Hypothalamus (tissue), 51 donors: Measurements from ENCODE around the gene SH3RF2.
"Not testable (repeated sequence)": the region's sequence is repeated elsewhere in the genome, so short reads cannot be mapped to it uniquely, and the experiment has no call there.

Source experiments
- DNase-seq, 51 donors: peaks; one replicate each; lab custom pipeline; 2025; lab: John Stamatoyannopoulos, UW

Gene SH3RF2

DNA sequence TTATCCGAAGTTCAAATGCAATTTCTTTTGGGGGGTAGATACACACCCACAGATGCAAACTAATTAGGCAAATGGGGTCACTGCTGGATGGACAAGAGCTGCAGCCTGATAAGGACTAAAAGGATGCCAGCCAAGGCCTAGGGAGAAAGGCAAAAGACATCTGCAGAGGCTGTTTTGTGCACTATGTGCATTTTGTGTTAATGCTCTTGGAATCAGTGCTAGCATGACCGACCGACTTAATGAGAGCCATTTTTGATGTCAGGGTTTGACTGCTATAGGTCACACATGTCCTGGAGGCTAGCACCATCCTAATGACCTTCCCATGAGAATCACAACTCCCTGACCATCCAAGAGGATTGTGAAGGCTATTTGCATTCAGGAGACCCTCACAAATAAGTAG, 134.4 kb downstream of the SH3RF2 start:
- no peak for DNase-seq

DNA sequence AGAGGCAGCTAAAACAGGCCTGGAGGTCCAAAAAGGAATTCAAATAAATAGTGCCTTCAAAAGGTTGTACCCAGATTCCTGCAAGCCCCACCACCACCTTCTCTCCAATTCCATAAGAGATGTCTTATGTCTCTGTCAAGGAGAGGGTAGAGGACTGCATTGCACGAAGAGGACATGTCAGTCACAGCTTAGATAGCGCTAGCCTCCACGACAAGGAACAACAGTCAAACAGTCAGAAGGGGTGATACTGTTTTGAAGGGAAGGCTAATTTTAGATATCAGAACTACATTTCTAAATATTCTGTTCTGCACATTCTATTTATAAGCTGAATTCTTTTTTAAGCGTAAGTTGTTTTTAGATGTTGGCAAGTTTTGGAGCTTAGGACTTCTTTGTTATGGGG, 134.8 kb downstream of the SH3RF2 start:
- DNase-seq: no peak

DNA sequence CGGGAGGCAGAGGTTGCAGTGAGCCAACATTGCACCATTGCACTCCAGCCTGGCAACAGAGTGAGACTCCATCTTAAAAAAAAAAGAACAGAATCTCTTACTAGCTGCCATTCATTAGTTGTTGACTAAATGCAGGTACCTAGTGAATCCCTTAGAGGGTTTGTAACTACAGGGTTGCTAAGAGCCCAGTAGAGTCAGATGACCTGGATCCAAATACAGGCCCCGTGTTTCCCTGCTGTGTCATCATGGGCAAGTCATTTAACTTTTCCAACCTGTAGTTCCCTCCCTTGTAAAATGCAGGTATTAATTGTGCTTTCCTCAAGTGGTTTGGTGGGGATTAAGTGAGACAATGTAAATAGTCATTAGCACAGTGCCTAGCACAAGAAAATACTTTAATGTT, 136.2 kb downstream of the SH3RF2 start:
- DNase-seq: no peak

DNA sequence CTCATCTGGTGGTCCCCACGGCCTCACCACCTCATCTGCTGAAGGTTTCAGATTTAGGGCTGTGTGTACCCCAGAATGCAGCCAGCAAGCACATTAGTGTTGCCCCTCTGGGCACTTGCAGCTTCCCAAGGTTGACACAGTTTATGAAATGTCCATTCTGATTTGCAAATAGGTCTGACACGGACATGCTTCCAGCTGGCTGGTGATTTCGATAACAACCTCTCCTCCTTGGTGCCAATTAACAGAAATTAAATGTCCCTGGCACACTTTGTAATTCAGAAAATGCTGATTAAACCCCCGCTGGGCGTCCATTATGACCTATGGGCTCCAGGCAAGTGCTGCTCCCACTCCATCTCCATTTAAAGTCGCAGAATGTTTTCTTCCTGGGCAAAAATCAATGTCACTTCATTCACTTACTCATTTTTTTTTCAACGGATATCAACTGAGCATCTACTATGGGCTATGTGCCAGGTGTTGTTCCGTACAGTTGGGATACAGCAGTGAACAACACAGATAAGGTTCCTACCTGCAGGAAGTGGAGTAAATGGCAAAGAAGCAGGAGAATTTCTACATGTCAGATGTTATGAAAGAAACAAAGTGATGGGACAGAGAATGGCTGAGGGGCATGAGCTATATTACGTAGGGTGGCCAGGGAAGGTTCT, 137.0 kb downstream of the SH3RF2 start:
- DNase-seq: no peak

DNA sequence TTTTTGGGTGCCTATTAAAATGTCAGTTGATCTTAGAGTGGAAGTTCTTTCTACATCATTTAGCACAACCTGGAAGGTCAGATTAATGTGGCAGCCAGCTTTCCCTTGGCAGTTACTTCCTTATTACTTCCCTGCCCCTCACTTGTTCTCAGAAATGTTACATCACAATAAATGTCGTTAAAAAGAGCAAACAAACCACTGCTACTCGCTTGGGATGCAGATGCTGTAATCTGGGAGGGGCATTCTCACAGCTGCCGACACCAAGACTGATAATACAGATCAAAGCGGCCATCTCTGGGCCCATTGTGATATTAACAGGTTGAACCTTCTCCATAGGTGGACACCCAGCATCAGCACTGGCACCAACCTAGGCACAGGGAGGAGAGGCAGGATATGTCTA, 139.7 kb downstream of the SH3RF2 start:
- no peak for DNase-seq

DNA sequence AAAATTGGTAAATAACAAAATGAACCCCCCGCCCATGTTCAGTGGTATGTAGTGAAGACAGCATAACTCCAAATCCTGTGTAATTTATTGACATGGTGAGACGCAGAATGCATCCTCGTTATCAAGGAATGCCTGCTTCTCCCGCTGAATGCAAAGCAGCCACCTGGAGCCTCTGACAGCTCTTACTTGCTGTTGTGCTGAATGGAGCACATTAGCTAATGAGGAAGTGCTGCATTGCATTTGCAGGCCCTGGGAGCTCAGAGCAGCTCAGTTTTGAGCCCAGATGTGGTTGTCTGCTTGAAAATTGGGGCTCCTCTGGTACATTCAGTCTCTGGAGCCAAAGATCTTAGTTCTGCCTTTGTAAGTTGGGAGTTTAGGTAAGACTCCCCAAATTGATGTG, 140.1 kb downstream of the SH3RF2 start:
- peak in 1 of 51 donors; percentile 18 for DNase-seq

DNA sequence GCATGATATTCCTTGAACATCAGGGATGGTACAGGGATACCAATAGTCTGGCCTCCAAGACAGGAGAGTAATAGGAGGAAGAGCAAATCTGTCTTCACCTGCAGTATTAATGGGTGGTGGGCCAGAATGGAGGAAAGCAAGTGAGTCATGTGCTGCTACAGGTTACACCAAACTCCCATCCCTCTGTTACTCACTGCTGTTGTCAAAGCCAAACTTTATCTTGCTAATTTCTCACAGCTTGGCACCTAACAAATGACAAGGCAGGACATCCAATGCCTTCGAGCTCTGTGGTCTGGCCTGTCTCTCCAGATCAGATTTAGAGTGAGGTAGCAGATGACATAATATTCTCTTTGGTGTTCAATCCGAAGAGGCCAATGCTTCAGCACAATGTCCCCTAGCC, 142.2 kb downstream of the SH3RF2 start:
- DNase-seq: no peak

DNA sequence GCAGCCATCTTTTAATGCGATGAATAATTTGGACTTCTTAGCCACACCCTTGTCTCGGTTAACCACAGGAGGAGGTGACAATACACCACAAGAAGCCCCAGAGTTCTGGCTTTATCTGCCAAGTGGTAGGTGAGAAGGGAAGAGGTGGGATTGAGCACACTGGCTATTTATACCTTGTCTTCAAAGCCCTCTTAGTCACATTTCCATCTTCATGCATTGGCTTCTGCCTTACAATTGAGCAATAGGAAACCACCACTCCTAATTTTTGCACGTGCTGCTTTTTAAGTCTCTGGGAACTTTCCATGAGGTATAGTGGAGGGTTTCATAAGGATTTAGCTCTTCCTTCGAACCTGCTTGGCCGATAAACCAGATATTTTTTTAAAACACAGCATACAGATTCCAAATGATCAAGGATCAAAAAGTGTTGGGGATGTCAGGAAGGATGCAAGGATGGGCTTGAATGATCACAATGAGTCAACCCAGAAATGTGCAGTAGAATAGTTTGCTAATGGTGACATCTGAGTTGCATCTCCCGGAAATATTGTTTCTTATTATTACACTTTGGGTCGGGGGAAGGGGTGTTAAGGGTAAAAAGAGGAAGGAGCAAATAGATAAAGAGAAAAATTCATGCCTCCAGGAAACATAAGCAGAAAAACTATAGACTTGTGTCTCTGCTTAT, 143.5 kb downstream of the SH3RF2 start:
- no peak for DNase-seq

DNA sequence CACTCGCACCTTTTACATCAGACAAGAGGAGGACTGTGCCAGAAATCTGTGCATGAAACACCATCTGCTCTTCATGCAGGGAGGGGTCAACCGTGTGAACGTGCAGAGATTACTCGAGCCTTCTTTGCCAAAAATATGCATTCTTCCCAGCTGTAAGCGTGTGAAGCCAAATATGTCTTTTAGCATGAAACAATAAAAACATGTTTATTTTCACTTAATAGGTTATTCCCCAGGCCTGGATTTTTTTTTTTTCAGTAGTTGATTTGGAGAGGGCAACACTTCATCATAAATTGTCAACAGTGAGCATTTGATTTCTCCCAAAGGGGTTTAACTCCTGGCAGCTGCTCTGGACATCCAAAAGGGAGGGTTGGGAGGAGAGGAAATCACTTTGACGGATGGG, 145.2 kb downstream of the SH3RF2 start:
- no peak for DNase-seq

DNA sequence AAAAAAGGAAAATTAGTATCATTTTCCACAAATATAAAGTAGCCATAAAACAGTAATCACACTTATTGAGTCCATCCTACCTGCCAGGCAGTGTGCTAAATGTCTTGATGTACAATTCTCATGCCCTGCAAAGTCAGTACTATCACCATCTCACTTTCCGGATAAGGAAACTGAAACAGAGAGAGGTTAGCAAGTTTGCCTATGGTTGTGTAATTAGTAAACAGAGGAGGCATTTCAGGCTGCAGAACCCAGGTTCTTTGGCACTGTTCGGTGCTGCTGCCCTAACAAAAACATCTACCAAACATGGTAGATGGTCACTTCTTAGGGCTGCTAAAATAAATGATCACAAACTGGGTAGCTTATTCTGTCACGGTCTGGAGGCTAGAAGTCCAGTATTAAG, 146.4 kb downstream of the SH3RF2 start:
- DNase-seq: no peak

DNA sequence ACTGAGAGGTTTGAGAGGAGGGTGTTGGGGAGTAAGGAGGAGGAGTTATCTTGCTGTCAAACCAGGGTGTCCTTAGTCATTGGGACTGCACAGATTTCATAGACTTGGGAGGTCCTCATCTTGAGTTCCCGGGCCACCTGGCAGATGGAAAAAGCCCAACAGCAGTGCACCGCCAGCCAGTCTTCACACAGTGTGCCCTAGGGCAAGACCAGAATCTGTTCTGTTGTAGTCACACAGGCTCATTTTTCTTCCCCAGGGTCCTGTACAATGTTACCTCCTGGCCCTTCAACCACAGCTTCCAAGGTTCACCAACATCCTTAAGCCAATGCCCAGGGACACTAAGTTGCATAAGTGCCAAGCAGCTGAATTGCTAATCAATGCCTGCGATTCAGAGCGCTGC, 148.0 kb downstream of the SH3RF2 start:
- DNase-seq: no peak

DNA sequence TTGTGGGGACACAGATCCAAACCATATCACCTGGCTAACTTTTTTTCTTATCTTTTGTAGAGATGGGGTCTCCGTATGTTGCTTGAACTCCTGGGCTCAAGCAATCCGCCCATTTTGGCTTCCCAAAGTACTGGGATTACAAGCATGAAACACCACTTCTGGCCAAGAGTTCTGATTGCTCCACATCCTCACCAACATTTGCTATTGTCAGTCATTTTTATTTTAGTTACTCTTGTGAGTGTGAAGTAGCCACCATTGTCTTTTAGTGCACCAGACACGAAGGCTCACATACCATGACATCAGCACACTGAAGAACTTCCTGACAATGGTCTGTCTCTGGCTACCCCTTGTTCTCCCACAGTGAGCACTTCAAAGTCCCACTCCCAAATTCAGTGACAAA, 151.7 kb downstream of the SH3RF2 start:
- DNase-seq: no peak

DNA sequence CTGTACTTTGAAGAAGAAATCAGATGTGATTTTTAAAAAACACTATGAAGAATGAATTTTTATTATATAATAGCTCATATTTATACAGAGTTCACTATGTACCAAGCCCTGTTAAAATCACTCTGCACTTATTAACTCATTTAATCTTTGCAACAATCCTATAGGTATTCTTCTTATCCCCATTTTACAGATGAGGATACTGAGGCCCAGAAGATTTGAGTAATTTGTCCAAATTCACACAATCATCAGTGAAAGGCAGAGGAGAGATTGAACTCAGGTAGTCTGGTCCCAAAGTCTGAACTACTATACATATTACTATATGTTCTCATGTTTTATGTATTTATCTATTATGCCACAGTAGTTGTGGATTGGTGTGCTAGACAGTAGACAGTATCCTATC, 152.9 kb downstream of the SH3RF2 start:
- DNase-seq: no peak

DNA sequence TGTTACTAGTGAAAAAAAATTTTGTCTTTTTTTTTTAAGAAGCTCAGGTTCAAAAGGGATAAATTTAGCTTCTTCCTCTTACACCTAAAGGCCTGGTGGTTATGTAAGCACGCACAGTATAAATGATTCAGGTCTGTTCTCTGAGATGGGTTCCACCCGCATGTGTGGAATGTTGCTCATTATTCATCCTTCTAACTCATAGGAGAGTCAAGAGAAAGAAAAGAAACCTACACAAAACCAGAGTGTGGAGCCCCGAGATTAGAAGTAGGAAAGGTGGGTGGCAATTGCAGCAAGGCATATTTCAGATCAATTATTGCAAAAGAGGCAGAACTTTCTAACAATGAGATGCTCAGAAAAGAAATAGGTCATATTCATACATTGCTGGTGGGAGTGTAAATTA, 155.5 kb downstream of the SH3RF2 start:
- peak in 1 of 51 donors; percentile 68 for DNase-seq

DNA sequence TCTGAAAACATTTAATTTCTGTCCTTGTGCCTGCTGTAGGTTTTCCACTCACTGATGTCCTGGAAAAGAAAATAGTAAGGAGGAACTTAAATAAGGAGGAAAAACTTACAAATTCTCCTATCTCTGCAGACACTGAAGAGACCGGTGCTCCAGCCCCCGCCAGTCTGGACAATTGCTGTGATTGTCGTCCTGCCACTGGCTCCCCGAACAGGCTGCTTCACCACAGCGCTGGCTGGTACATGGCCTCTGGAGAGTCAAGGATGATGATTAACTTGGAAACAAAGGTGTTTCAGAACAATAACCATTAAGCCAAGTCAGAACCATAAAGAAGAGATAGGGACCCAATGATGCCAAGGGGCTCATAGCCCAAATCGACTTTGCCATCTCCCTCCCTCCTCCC, 161.7 kb downstream of the SH3RF2 start:
- DNase-seq: peak in 24 of 51 donors; percentile 0 to 52 (median 10)

DNA sequence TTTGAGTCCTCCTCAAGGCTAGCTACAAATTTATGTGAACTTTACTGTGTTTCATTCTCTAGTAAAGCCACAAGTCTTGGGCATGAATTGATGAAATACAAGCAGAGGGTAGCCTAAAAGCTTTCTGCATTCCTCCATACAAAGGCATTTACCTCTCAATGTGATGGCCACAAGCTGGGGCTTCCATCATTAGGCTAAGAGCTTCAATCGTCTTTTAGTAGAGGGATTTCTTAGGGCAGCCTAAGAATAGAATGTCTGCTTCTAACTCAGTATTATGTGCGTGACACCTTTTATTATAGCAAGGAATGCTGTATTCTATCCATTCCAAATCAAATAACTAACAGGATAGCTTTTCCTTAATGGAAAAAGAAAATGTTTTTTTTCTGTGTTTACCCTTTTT, 165.3 kb downstream of the SH3RF2 start:
- DNase-seq: no peak

DNA sequence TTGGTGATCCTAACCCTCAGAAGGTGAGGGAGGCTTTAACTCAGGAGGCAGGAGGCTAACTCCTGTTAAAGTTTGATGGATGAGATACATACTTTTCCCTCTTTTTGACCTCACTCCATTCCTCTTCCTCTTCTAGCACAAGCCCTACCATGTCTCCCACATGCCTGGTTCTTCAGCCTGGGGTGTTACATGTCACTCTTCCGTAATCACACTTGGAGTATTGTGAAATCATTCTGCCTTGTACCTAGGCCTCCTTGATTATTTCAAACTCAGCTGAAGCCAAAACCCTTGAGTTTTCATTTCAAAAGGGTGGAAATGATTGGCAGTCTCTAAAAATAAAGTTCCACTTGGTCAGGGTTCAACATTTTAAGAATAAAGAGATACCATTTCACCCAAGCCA, 167.2 kb downstream of the SH3RF2 start:
- DNase-seq: no peak

DNA sequence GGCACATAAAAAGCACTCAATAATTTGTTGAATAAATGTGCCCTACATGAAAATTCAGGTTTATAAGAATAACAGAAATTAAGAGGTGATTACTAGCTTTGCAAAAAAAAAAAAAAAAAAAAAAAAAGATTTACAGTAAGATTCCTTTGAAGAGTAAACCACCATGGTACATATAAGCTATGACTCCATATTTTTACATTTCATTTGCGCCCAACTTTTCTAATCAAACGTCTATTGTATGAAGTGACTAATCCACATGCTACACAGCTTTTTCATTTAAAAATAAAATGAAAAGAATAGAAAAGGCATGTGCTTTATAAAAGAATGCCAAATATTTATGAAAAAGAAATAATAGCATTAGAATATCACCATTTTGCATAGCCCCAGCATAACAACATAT, 169.1 kb downstream of the SH3RF2 start, which contains the start of gene PLAC8L1:
Gene PLAC8L1, minus strand, starts transcription at position 101 of the 400 bp plus-strand sequence. CDS start 1,266 bp downstream, outside the sequence.
- no peak for DNase-seq

DNA sequence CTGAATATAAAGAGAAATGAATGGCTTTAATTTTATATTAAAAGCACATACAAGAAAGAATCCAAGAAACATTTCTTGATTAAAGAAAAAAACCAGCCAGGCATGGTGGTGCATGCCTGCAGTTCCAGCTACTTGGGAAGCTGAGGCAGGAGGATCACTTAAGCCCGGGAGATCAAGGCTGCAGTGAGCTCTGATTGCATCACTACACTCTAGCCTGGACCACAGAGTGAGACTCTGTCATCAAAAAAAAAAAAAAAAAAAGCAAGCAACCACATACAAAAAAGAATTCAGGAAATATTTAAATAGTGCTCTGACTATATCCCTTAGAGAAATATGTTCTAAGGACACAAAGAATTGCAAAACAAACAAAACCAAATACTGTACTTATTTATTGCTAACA, 171.5 kb downstream of the SH3RF2 start:
- DNase-seq: no peak

DNA sequence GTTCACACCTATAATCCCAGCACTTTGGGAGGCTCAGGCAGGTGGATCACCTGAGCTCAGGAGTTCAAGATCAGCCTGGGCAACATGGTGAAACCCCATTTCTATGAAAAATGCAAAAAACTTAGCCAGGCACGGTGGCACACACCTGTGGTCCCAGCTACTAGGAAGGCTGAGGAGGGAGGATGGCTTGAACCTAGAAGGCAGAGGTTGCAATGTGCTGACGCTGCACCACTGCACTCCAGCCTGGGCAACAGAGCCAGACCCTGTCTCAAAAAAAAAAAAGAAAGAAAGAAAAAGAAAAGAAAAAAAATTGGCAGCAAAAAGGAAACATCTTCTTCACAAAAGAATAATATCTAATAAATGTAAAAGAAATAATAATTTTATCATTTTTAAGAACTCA, 172.5 kb downstream of the SH3RF2 start:
- not testable (repeated sequence) for DNase-seq

DNA sequence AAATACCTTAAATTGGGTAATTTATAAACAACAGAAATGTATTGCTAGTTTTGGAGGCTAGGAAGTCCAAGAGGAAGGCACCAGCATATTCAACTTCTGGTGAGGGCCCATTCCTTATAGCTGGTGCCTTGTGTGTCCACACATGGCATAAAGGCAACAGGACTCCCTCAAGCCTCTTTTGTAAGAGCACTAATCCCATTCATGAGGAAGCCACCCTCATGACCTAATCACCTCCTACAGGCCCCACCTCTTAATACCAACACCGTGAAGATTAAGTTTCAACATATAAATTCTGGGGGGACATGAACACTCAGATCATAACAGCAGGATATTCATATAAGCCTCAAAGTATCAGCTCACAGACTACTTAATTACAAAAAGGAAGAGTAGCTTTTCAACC, 173.0 kb downstream of the SH3RF2 start:
- DNase-seq: no peak

DNA sequence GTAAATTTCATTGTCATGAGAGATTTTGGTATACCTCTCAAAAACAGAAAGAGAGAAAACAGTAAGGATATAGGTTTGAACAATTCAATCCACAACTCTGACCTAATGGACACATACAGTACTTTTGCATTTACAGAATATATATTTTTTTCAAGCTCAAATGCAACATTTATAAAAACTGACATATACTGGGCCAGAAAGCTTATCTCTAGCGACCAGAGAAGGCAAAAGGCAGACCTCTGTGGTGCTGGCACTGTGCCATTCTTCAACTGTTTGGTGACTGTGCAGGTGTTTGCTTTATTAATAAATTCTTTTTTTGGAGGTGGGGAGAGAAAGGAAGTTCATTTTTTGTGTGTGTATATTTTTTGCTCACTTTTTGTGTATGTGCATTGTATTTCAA, 175.0 kb downstream of the SH3RF2 start:
- DNase-seq: no peak

DNA sequence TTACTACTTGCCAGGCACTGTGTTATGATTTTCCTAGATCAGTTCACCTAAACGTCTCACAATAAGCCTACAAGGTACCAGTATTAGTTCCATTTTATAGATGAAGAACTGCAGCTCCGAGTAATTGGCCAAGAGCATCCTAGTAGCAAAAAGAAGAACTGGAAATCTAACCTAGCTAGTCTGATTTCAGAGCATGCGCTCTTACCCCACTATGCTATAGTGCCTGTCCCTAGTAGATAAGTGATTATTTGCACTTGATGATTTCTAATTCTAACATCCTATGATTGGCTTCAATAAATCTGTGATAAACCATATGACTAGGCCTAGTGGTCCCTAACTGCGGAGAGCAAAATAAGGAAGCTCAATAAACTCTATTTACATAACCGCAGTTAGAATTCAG, 176.1 kb downstream of the SH3RF2 start:
- no peak for DNase-seq
